SK-N-SH (cell line): ENCODE data around the gene NUP54.

Source experiments
- CHD2 ChIP-seq: fragments of 150-350 bp; IDR thresholded peaks from 2 replicates; pipeline ENCODE4 v1.6.1; 2018; ENCODE audit warnings: low read length; ENCODE audit not compliant: partially characterized antibody
- CTCF ChIP-seq: fragments of 200-600 bp; sonication (generic); IDR thresholded peaks from 2 replicates; pipeline ENCODE4 v1.6.1; 2017; ENCODE audit warnings: antibody characterized with exemption, mild to moderate bottlenecking, moderate library complexity

GRCh38 chr4:76074993-76075600, 73.1 kb downstream of the NUP54 start:
- TF ChIP-seq CTCF = no peak
- TF ChIP-seq CHD2 = no peak
